Right atrium auricular region (tissue), 2 donors: ENCODE results near the gene RBM26. TPM values are rescaled to one million over a fixed set of nuclear protein-coding genes. Genes with fewer than 3 reads are reported as not detected.
A peak's percentile ranks its signal among the peaks of the same experiment; 100 is the strongest.

Experiments used
- DNase-seq: peaks from one replicate; pipeline ENCODE4 v3.0.0-alpha.2; 2019; ENCODE audit warnings: low spot score
- H3K27ac ChIP-seq, 2 donors: fragments of 200-600 bp; sonication (generic); 1 replicate in 1 of 2; 2 replicates in 1 of 2; pipeline ENCODE4 v1.5.1; 2016 to 2019
- H3K27me3 ChIP-seq, 2 donors: fragments of 200-600 bp; sonication (generic); one replicate each; pipeline versions ENCODE4 v1.5.1 to v1.6.0; 2017 to 2019
- H3K36me3 ChIP-seq: fragments of 200-600 bp; sonication (generic); one replicate; pipeline ENCODE4 v1.5.1; 2016
- H3K4me1 ChIP-seq, 2 donors: fragments of 200-600 bp; sonication (generic); one replicate each; pipeline versions ENCODE4 v1.5.1 to v1.6.0; 2017 to 2019
- H3K4me3 ChIP-seq, 2 donors: fragments of 200-600 bp; sonication (generic); 1 replicate in 1 of 2; 2 replicates in 1 of 2; pipeline ENCODE4 v1.5.1; 2017 to 2019; ENCODE audit warnings: mild to moderate bottlenecking in 1 of 2, moderate library complexity in 1 of 2
- H3K9me3 ChIP-seq, 2 donors: fragments of 200-600 bp; sonication (generic); one replicate each; pipeline ENCODE4 v1.5.1; 2019
- total RNA-seq, 2 donors: library from RNA; depleted of rRNA; stranded (reverse); fragments of >200 nt; gene quantifications; one replicate each; pipeline ENCODE4 v1.1.0, GENCODE V29; 2016
- TF ChIP-seq, protein P1 (sequence below), 2 donors: fragments of 200-600 bp; sonication (generic); IDR thresholded peaks; one replicate each; pipeline ENCODE4 v1.5.1; 2019; ENCODE audit warnings: antibody characterized with exemption in 2 of 2

RBM26 gene
- total RNA-seq, 2 donors from 2014 or later: 19.0 to 19.1 TPM

- DNase-seq: no peak
- Histone ChIP-seq H3K27me3 (no peaks in the 10 kb centered on the region), H3K9me3 (no peaks in the 10 kb centered on the region), H3K27ac (peak overlapping the region in 1 of 2 donors; percentile 32), H3K4me1 (peaks cover 0 to 50% of the 10 kb centered on the region in 2 donors), H3K36me3 (peaks cover 5% of the 10 kb centered on the region), H3K4me3 (no peak overlapping the region)
- TF ChIP-seq, protein P1, sequence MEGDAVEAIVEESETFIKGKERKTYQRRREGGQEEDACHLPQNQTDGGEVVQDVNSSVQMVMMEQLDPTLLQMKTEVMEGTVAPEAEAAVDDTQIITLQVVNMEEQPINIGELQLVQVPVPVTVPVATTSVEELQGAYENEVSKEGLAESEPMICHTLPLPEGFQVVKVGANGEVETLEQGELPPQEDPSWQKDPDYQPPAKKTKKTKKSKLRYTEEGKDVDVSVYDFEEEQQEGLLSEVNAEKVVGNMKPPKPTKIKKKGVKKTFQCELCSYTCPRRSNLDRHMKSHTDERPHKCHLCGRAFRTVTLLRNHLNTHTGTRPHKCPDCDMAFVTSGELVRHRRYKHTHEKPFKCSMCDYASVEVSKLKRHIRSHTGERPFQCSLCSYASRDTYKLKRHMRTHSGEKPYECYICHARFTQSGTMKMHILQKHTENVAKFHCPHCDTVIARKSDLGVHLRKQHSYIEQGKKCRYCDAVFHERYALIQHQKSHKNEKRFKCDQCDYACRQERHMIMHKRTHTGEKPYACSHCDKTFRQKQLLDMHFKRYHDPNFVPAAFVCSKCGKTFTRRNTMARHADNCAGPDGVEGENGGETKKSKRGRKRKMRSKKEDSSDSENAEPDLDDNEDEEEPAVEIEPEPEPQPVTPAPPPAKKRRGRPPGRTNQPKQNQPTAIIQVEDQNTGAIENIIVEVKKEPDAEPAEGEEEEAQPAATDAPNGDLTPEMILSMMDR (IDR thresholded peaks at IDR 0.05): no peak
Observed at GRCh38 chr13:79401259-79402070, 4.6 kb downstream of the RBM26 start.

DNA sequence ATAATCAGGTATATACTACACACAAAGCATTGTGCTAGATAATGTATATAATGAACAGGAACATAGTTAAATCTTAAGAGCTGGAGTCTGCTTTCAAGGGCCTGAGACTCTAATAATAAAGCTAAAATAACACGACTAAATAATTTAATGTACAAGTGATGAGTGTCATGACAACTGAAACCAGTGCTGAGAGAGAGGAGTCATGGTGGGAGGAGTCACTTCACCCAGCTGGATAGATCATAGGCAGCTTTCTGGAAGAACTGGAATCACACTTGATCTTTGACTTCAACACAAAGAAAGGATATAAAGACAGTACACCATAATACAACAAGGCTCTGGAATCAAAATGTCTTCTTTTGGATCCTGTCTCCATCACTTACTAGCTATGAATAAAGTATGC is 7.1 kb downstream of the RBM26 start:
- TF ChIP-seq, protein P1 (IDR thresholded peaks at IDR 0.05): no peak
- H3K27ac ChIP-seq: no peak overlapping the region
- H3K4me1 ChIP-seq: peaks cover 0 to 39% of the 10 kb centered on the region in 2 donors

DNA sequence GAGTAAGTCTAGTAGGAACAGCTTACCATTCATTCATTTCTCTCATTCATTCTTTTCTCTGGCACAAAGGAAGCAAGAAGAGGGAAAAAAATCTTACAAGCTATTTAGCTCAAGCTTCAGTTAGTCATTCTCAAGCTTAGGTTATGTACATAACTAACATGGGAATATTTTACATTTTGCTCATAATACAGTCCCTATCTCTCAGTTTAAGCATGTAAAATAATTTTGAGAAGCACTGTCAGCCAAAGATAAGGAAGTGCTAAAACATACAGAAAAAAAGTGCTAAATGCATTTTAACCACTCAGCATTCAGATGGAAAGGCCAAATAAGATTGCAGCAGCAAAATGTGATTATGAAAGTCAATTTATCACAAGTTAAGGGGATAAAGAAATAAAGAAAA is 7.9 kb downstream of the RBM26 start:
- Histone ChIP-seq H3K36me3 (peaks cover 5% of the 10 kb centered on the region), H3K27ac (no peak overlapping the region), H3K4me3 (no peak overlapping the region), H3K27me3 (no peaks in the 10 kb centered on the region), H3K4me1 (peaks cover 0 to 39% of the 10 kb centered on the region in 2 donors), H3K9me3 (peaks cover 0 to 7% of the 10 kb centered on the region in 2 donors)
- TF ChIP-seq, protein P1 (IDR thresholded peaks at IDR 0.05): no peak
- no peak for DNase-seq

More for the DNA sequence above, 7.1 kb downstream of the RBM26 start:
- DNase-seq: no peak
- peaks cover 5% of the 10 kb centered on the region for H3K36me3 ChIP-seq
- H3K4me3 ChIP-seq: no peak overlapping the region
- H3K27me3 ChIP-seq: no peaks in the 10 kb centered on the region
- peaks cover 0 to 7% of the 10 kb centered on the region in 2 donors for H3K9me3 ChIP-seq

GRCh38 chr13:79395881-79396280 is 10.2 kb downstream of the RBM26 start:
- DNase-seq: no peak
- no peak overlapping the region for H3K27ac ChIP-seq
- peaks cover 0 to 30% of the 10 kb centered on the region in 2 donors for H3K4me1 ChIP-seq
- TF ChIP-seq, protein P1 (IDR thresholded peaks at IDR 0.05): no peak
- H3K4me3 ChIP-seq: no peak overlapping the region
- H3K36me3 ChIP-seq: peaks cover 5% of the 10 kb centered on the region
- H3K9me3 ChIP-seq: peaks cover 0 to 7% of the 10 kb centered on the region in 2 donors
- H3K27me3 ChIP-seq: no peaks in the 10 kb centered on the region

DNA sequence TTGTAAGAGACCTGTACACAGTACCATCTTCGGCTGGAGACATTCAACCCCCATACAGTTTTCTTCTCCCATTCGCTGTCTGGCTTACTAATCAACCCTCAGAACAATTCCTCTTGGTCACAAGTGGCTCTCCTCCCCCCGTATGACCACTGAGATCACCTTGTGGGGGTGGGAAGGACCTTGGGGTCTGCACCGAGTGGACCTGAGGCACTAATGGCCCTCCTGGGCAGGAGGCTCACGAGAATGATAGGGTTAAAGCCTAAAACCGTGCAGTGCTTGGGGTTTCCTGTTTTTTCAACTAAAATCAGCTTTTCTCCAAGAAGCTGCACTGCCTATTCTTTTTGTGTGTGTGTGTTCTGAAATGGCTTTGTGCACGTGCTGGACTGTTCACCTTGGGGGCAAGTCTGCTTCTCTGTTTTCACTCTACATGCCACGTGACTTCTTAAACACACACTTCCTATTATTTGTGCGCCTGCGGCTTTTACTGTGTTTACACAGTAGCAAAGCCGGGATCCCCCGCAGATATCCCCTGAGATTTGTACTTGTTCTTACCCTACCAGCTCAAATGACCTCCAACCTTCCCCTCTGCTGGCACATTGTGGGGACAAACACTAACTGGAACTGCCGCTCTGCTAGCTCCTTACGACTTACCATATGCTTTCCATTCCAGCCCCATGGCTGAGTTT is 12.3 kb downstream of the RBM26 start:
- Histone ChIP-seq H3K27me3 (no peaks in the 10 kb centered on the region), H3K4me3 (no peak overlapping the region), H3K9me3 (peaks cover 0 to 7% of the 10 kb centered on the region in 2 donors), H3K27ac (no peak overlapping the region), H3K36me3 (peaks cover 5% of the 10 kb centered on the region), H3K4me1 (peaks cover 0 to 22% of the 10 kb centered on the region in 2 donors)
- TF ChIP-seq, protein P1 (IDR thresholded peaks at IDR 0.05): no peak
- no peak for DNase-seq
